NCI-H510A (cell line): ENCODE data around the gene DYNLT2.

Experiments used
- DNase-seq: peaks from one replicate; lab custom pipeline; 2025; lab: John Stamatoyannopoulos, UW

DYNLT2 gene

GRCh38 chr6:169738204-169738975 is 13.0 kb downstream of the DYNLT2 start:
- DNase-seq = no peak

GRCh38 chr6:169729961-169730360 is 21.4 kb downstream of the DYNLT2 start:
- DNase-seq = no peak

- DNase-seq = no peak
Observed at GRCh38 chr6:169726963-169727362, 24.4 kb downstream of the DYNLT2 start.

DNA sequence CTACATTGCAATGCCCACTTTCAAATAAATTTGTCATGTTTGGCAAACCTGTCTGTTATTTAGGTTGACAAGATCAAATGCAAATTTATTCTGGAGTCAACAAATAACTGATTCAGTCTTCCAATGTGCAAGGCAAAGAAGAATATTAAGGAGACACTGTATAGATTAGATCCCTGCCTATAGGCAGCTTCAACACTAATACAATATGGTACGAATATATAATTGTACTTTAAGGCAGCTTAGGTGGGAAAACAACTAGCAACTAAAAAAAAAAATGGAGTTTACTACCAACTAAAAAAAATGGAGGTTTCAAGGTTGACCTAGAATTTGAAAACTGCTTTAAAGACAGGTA is 25.3 kb downstream of the DYNLT2 start:
- DNase-seq = no peak

- DNase-seq = no peak
Observed at GRCh38 chr6:169725125-169726048, 26.0 kb downstream of the DYNLT2 start.

DNA sequence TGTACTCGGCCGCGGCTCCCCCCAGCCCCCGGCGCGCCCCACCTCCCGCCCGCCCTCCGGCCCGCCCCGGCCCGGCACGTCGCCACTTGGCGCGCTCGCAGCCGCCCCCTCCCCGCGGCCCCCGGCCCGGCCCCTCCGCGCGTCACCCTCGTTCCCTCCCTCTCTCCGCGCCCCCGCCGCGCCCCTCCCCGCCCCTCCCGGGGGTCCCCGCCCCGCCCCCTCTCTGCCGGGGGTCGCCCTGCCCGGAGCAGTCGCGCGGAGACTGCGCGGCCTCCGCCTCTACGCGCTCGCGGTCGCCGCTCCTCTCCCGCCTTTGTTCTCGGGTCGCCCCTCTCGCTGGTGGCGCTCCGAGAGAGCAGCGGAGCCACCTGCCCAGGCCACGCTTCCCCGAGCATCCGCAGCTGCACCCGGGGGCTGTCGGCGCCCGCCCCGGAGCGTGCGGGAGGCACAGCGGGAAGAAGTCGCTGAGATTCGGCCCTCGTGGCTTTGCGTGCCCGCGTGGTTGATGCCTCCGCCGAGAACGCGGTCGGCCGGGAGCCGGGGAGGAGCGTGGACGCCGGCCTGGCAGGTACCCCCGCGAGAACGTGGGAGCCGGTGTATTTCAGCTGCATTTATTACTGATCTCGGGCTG is 26.8 kb downstream of the DYNLT2 start, which contains the start of gene PHF10:
Gene PHF10, minus strand, starts transcription at position 7 of the 631 bp plus-strand sequence. CDS start 569 bp downstream, outside the sequence.
- no peak for DNase-seq

- no peak for DNase-seq
Observed at GRCh38 chr6:169723991-169724493, 27.3 kb downstream of the DYNLT2 start.

DNA sequence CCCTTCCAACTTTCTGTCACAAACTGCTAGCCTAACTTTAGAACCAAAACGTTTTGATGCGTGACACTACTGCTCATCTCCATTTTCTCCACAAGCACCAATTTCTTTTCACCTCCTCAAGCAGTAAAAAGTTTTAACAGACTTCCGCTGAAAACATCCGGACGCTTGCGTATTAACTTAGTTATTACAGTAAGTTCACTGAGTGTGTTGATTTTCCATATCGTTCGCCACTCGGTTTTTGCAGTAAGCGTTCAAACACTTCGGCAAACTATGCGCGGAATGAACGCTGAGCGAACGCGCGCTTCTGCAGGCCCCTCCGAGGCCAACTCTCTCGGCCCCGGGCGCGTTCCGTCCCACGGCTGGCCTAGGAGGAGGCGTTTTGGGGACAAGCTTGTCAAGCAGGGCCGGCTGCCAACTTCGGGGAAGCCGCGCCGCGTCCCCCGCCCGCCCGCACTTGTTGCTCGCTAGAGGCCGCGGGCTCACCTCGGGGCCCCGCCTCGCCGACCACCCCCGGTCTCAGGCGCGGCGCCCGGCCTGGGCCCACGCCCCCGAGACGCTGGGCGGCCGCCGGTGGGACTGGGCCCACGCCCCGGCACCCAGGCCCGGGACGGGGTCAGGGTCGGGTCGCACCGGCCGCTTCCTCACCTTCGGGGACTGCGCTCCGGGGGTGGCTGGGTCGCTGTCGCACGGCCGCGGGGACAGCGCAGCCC is 28.0 kb downstream of the DYNLT2 start:
- no peak for DNase-seq

GRCh38 chr6:169722362-169723199 is 28.8 kb downstream of the DYNLT2 start:
- no peak for DNase-seq

DNA sequence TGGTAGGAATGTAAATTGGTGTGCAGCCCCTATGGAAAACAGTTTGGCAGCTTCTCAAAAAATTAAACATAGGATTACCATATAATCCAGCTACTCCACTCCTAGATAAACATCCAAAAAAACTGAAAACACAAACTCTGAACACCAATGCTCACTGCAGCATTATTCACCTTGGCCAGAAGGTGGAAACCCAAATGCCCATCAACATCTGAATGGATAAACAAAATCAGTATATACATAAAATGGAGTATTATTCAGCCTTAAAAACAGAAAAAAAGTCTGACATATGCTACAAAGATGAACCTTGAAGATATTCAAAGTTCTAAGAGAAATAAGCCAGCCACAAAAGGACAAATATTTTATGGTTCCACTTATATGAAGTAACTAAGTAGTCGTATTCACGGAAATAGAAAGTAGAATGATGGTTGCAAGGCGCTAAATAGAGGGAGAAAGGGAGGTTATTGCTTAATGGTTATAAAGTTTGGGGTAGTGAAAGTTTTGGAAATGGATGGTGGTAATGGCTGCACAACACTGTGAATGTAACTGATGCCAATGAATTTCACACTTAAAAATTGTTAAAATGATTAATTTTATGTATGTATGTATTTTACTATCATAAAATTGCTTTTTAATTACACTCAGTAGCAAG is 31.0 kb downstream of the DYNLT2 start:
- DNase-seq = no peak

- DNase-seq = no peak
Observed at GRCh38 chr6:169719117-169719516, 32.3 kb downstream of the DYNLT2 start.

DNA sequence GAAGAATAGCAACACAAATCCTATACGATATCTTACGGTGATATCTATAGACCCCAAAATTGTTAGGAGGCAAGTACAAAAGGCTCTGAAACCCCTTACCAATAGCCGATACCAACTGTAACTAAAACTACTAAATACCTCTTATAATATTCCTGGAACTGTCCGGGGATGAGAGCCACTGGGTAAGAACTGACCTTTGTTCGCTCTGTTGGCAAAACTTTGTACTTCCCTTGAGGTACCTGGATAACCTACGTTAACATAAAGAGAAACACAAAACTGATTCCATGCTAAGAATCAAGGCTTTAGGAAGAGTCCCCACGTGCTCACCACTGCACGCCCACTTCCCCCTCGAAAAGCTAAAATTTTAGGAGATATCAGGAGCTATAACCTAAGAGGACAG is 36.8 kb downstream of the DYNLT2 start:
- DNase-seq = no peak

DNA sequence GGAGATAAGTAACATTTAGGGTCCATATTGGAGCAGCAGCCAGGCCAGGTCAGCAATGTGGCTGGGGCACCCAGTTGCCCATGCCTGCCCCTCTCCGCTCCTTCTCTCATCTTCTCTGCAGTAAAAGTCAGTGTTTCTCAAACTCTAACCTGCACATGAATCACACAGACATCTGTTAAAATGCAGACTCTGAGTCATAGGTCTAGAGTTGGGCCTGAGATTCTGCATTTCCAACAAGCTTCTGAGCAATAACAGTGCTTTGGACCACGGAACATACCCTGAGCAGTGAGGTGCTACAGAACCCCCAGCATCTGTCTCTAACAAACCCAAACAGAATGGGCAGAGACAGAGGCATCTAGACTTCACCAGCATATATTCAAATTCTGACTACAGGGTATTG is 37.2 kb downstream of the DYNLT2 start:
- no peak for DNase-seq

DNA sequence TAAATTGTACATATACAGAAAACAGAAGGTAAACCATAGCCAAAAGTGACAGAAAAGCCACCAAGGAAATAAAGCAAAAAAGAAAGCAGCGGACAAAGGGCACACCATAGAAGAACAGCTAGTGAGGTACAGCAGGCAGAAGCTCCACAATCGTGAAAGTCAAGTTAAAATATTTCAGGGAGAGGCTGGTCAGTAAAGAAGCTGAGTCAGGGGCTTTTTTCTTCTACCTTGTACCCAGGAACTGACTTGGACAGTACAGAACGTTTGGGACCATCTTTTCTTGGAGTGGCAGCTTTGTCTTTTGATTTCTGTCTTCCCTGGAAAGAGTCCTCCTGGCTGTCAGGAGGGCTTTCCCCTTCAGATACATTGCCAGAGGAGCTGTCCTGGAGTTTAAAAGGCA is 41.4 kb downstream of the DYNLT2 start:
- no peak for DNase-seq

- no peak for DNase-seq
Observed at GRCh38 chr6:169709293-169709692, 42.1 kb downstream of the DYNLT2 start.

GRCh38 chr6:169707772-169708171 is 43.6 kb downstream of the DYNLT2 start:
- no peak for DNase-seq

DNA sequence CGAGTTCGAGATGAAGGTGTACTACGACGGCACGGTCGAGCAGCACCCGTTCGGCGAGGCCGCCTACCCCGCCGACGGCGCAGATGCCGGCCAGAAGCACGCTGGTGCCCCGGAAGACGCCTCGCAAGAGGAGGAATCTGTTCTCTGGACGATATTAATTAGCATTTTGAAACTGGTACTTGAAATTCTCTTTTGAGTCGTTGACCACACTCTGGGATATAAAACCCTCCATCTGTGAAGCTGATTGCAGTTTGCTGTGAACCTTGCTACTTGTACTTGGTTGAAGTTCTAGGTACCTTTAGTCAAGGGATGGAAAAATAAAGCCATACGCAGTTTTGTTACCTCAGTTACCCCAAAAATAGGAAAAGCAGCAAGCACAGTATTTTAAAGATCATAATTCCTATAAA is 48.5 kb downstream of the DYNLT2 start:
- no peak for DNase-seq

DNA sequence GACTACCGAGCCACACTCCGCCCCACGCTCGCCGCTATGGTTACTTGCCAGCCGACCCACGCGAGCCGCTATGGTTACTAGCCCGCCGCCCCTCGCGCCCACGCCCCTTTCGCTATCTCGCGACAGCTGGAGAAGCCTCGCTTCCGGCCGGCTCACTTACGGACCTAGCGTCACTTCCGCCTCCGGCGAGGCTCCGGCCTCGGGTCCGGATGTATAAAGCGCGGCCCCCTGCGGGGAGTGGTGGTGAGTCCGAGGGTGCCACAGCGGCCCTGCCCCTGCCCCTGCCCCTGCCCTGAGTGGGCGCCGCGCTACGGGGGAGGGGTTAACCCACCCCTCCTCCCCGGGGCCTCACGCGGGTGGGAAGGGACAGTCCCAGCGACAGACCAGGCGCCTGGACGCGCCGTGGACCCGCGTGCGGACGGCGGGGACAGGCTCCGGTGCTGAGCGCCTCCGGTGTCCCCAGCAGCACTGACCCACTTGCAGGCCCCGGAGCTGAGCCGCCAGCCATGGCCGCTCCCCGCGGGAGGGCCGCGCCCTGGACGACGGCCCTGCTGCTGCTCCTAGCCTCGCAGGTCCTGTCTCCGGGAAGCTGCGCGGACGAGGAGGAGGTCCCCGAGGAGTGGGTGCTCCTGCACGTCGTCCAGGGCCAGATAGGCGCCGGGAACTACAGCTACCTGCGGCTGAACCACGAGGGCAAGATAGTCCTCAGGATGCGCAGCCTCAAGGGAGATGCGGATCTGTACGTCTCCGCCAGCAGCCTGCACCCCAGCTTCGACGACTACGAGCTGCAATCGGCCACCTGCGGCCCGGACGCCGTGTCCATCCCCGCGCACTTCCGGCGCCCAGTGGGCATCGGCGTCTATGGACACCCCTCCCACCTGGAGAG is 49.2 kb downstream of the DYNLT2 start, which contains the start of the genes C6orf120 and WDR27:
Gene C6orf120, plus strand, starts transcription at position 173 of the 886 bp plus-strand sequence. Its CDS starts 334 bp downstream, at position 507.
Gene WDR27, minus strand, starts transcription at position 76 of the 886 bp plus-strand sequence. CDS start 13,024 bp downstream, outside the sequence.
- peak; percentile 93 for DNase-seq
